Measurements from ENCODE around the gene CLC. TPM values are rescaled to one million over a fixed set of nuclear protein-coding genes. Genes with fewer than 3 reads are reported as not detected.

CLC gene
- total RNA-seq, 2 donors from 2014 or later = not detected

- no peaks in the 10 kb centered on the region for H3K36me3 ChIP-seq
- TF ChIP-seq POLR2A (IDR thresholded peaks at IDR 0.05) = no peak
- TF ChIP-seq POLR2AphosphoS5 (IDR thresholded peaks at IDR 0.05) = no peak
- TF ChIP-seq, protein P1, sequence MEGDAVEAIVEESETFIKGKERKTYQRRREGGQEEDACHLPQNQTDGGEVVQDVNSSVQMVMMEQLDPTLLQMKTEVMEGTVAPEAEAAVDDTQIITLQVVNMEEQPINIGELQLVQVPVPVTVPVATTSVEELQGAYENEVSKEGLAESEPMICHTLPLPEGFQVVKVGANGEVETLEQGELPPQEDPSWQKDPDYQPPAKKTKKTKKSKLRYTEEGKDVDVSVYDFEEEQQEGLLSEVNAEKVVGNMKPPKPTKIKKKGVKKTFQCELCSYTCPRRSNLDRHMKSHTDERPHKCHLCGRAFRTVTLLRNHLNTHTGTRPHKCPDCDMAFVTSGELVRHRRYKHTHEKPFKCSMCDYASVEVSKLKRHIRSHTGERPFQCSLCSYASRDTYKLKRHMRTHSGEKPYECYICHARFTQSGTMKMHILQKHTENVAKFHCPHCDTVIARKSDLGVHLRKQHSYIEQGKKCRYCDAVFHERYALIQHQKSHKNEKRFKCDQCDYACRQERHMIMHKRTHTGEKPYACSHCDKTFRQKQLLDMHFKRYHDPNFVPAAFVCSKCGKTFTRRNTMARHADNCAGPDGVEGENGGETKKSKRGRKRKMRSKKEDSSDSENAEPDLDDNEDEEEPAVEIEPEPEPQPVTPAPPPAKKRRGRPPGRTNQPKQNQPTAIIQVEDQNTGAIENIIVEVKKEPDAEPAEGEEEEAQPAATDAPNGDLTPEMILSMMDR (IDR thresholded peaks at IDR 0.05) = no peak
- no peak for DNase-seq (ENCODE audit: low spot score)
- no peak overlapping the region for H3K27ac ChIP-seq
- WGBS = 54% methylated on average over 5 of the region's 5 CpGs
- no peaks in the 10 kb centered on the region for H3K27me3 ChIP-seq (replicated peaks; ENCODE audit: insufficient read depth)
- intact Hi-C loops (cut with DNase I) = no loop called here
- H3K4me1 ChIP-seq (replicated peaks) = no peaks in the 10 kb centered on the region
- no peaks in the 10 kb centered on the region for H3K9me3 ChIP-seq
- H3K4me3 ChIP-seq = no peak overlapping the region
Observed at GRCh38 chr19:39684267-39684666, 53.6 kb downstream of the CLC start.

DNA sequence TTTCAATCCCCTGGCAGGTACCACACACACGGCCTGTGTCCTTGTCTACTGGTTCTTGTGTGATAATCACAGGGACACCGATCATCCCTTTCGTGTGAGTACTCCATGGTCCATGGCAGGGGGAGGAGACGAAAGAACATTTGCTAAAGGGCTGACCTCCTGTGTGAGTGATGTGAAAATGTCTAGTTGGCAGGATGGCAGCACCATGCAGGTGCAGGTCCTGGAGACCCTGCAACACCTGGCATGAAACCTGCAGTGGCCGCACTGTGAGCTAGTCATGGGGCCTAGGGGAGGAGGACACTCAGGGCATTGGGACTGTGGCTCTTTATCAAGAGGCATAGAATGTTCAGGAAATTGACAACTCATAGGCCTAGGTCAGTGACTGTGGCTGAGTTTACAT lies 56.4 kb downstream of the CLC start:
- intact Hi-C loops (cut with DNase I) = no loop called here
- Histone ChIP-seq H3K36me3 (no peaks in the 10 kb centered on the region), H3K9me3 (no peaks in the 10 kb centered on the region), H3K27ac (no peak overlapping the region), H3K4me1 (replicated peaks) (peaks cover 8% of the 10 kb centered on the region), H3K4me3 (no peak overlapping the region), H3K27me3 (replicated peaks; ENCODE audit: insufficient read depth) (no peaks in the 10 kb centered on the region)
- TF ChIP-seq POLR2A (IDR thresholded peaks at IDR 0.05) = no peak
- TF ChIP-seq, protein P1 (IDR thresholded peaks at IDR 0.05) = no peak
- TF ChIP-seq POLR2AphosphoS5 (IDR thresholded peaks at IDR 0.05) = no peak
- no peak for DNase-seq (ENCODE audit: low spot score)
- WGBS = 84% methylated on average over 5 of the region's 5 CpGs

Small RNA genes within 50 kb of the gene (small RNA-seq; reads per million reads assigned to genes)
- gene RPS29P27 = 0 reads per million in 2 donors

Other genes starting within 250 kb of the CLC start
- 1 to 10 TPM in 1 of 2 donors, not detected in 1; 6.3 TPM for gene DLL3, start 239.1 kb downstream of the CLC start, total RNA-seq
- gene SELENOV, start 222.9 kb downstream of the CLC start, total RNA-seq = not detected
- 1 to 10 TPM; 2.6 to 4.5 TPM for gene EID2B, start 205.2 kb downstream of the CLC start, total RNA-seq
- gene EID2, start 197.9 kb downstream of the CLC start, total RNA-seq = 10 to 100 TPM; 21.1 to 25.3 TPM
- gene LGALS13, start 135.5 kb downstream of the CLC start, total RNA-seq = not detected
- gene LGALS16, start 82.1 kb downstream of the CLC start, total RNA-seq = not detected
- not detected for gene LGALS14, start 33.5 kb downstream of the CLC start, total RNA-seq
- gene LEUTX, start 40.8 kb upstream of the CLC start, total RNA-seq = not detected
- 10 to 100 TPM; 18.2 to 48.7 TPM for gene DYRK1B, start 96.1 kb upstream of the CLC start, total RNA-seq
- 100 to 1,000 TPM; 139 to 224 TPM for gene FBL, start 108.3 kb upstream of the CLC start, total RNA-seq
- gene FCGBP, start 196.6 kb upstream of the CLC start, total RNA-seq = 10 to 100 TPM; 42.4 to 73.5 TPM
- gene PSMC4, start 233.1 kb upstream of the CLC start, total RNA-seq = 100 to 1,000 TPM in 1 of 2 donors, 10 to 100 TPM in 1; 86.1 to 129 TPM

Measured in prostate gland (tissue), 2 donors.